K562 (cell line): Measurements from ENCODE around the gene ANKRD10. TPM values are rescaled to one million over a fixed set of nuclear protein-coding genes. Genes with fewer than 3 reads are reported as not detected.

Experiments used
- ATAC-seq: fragments of 200-7000 bp; cut with Tn5 transposase; 3 replicates; pipeline ENCODE4 v1.9.1; 2020; ENCODE audit warnings: moderate library complexity
- BruUV-seq: library from RNA; stranded (reverse); fragments of 400-500 nt; replicated peaks from 2 replicates; lab custom pipeline; 2021; lab: Mats Ljungman, UMichigan
- CTCF ChIA-PET: fragments of 300-600 bp; formaldehyde crosslinking; extraction: SDS; loops from one replicate; lab custom pipeline; 2021; ENCODE audit warnings: low intra/inter-chr PET ratio; lab: Yijun Ruan, JAX
- POLR2A ChIA-PET: fragments of 300-600, 350-650 bp; sonication (Branson Sonifier 250); formaldehyde crosslinking; extraction: SDS; loops from one replicate; lab custom pipeline; 2021; ENCODE audit warnings: antibody characterized with exemption, inconsistent platforms; lab: Yijun Ruan, JAX
- DNase-seq, 4 experiments: peaks; one replicate each; pipeline versions ENCODE4 v3.0.0 to v3.0.0-alpha.2; 2011 to 2018; ENCODE audit warnings: low spot score in 3 of 4, mixed read lengths in 3 of 4; ENCODE audit errors: extremely low read depth in 1 of 4
- FAIRE-seq: peaks from 2 replicates; lab custom pipeline; 2011; peaks lifted over from hg19 to GRCh38; lab: Jason Lieb, UNC
- H2AFZ ChIP-seq: 2 replicates; pipeline ENCODE4 v1.6.0; 2011; ENCODE audit warnings: low read depth, low read length, control low read depth, inconsistent platforms
- H3K27ac ChIP-seq: fragments of 200-600 bp; 3 replicates; pipeline ENCODE4 v1.8.0; 2011; ENCODE audit warnings: low read depth, mild to moderate bottlenecking, control low read depth, inconsistent platforms, low read length, moderate library complexity, mixed read lengths; ENCODE audit errors: extremely low read depth
- H3K27me3 ChIP-seq, 2 experiments: fragments of 300-600 bp in 1 of 2; 2 replicates in 1 of 2; 3 replicates in 1 of 2; pipeline versions ENCODE4 v1.6.0 to v1.8.0; 2011; ENCODE audit warnings: inconsistent platforms in 2 of 2, low read length in 2 of 2, mild to moderate bottlenecking in 1 of 2, mixed read lengths in 1 of 2, moderate library complexity in 1 of 2; ENCODE audit not compliant: control insufficient read depth in 2 of 2, insufficient read depth in 2 of 2
- H3K36me3 ChIP-seq: fragments of 300-600 bp; 3 replicates; pipeline ENCODE4 v1.8.0; 2011; ENCODE audit warnings: mild to moderate bottlenecking, low read length, inconsistent platforms; ENCODE audit not compliant: control insufficient read depth, insufficient read depth
- H3K4me1 ChIP-seq, 2 experiments: fragments of 200-600 bp in 1 of 2; replicated peaks in 1 of 2; 2 replicates in 1 of 2; 3 replicates in 1 of 2; pipeline versions ENCODE4 v1.5.1 to v1.8.0; 2011; ENCODE audit warnings: inconsistent platforms in 2 of 2, low read length in 2 of 2, mild to moderate bottlenecking in 1 of 2, mixed read lengths in 1 of 2, moderate library complexity in 1 of 2; ENCODE audit not compliant: control insufficient read depth in 2 of 2, insufficient read depth in 2 of 2
- H3K4me2 ChIP-seq: 2 replicates; pipeline ENCODE4 v1.6.1; 2011; ENCODE audit warnings: low read length, control low read depth, inconsistent platforms, mixed read lengths; ENCODE audit not compliant: insufficient read depth
- H3K4me3 ChIP-seq: fragments of 200-600 bp; sonication (generic), shearing (Covaris generic); 2 replicates; pipeline ENCODE4 v1.5.1; 2016; ENCODE audit warnings: control low read depth, inconsistent platforms
- H3K79me2 ChIP-seq: fragments of 200-600 bp; 3 replicates; pipeline ENCODE4 v1.8.0; 2011; ENCODE audit warnings: low read length, inconsistent platforms; ENCODE audit not compliant: control insufficient read depth, insufficient read depth
- H3K9ac ChIP-seq, 2 experiments: 2 replicates each; pipeline versions ENCODE4 v1.6.0 to v1.6.1; 2011; ENCODE audit warnings: low read depth in 2 of 2, low read length in 2 of 2, control low read depth in 1 of 2, inconsistent platforms in 1 of 2, mild to moderate bottlenecking in 1 of 2, mixed read lengths in 1 of 2; ENCODE audit not compliant: insufficient read depth in 1 of 2
- H3K9me1 ChIP-seq: one replicate; pipeline ENCODE4 v1.6.0; 2011; ENCODE audit warnings: inconsistent platforms, mild to moderate bottlenecking, low read length, moderate library complexity; ENCODE audit not compliant: control insufficient read depth, insufficient read depth
- H3K9me3 ChIP-seq: replicated peaks from 2 replicates; pipeline ENCODE4 v1.5.1; 2011; ENCODE audit warnings: low read depth, low read length, inconsistent platforms; ENCODE audit not compliant: control insufficient read depth, insufficient read depth
- H4K20me1 ChIP-seq: replicated peaks from 2 replicates; pipeline ENCODE4 v1.6.1; 2011; ENCODE audit warnings: low read length, inconsistent platforms, mixed read lengths; ENCODE audit not compliant: control insufficient read depth, insufficient read depth
- ELF2 ChIP-seq: fragments of 250-450 bp; sonication (Bioruptor Pico); IDR thresholded peaks from 2 replicates; pipeline ENCODE4 v1.5.0; 2021; ENCODE audit warnings: mild to moderate bottlenecking
- ETV1 ChIP-seq: fragments of 450-650 bp; conservative IDR thresholded peaks from 2 replicates; pipeline ENCODE4 v1.6.1; 2016; ENCODE audit warnings: missing genetic modification characterization, control low read depth, low read depth, missing compliant biosample characterization
- GMEB1 ChIP-seq: fragments of 250-450 bp; sonication (Bioruptor Pico); IDR thresholded peaks from 2 replicates; pipeline ENCODE4 v1.4.0; 2020; ENCODE audit warnings: mild to moderate bottlenecking
- IFI16 ChIP-seq: fragments of 250-450 bp; sonication (Bioruptor Pico); IDR thresholded peaks from 2 replicates; pipeline ENCODE4 v2.1.2; 2022; ENCODE audit warnings: mild to moderate bottlenecking, inconsistent platforms
- KDM5B ChIP-seq: fragments of 200-600 bp; sonication (generic); IDR thresholded peaks from 2 replicates; pipeline ENCODE4 v1.6.1; 2012; ENCODE audit warnings: low read depth, mild to moderate bottlenecking, moderate library complexity, low read length, control low read depth, inconsistent platforms; ENCODE audit not compliant: insufficient replicate concordance
- NCOA6 ChIP-seq: fragments of 450-650 bp; IDR thresholded peaks from 2 replicates; pipeline ENCODE4 v1.6.1; 2017; ENCODE audit warnings: mild to moderate bottlenecking
- NR2F6 ChIP-seq: fragments of 450-650 bp; formaldehyde crosslinking; IDR thresholded peaks from 2 replicates; pipeline ENCODE4 v1.4.0; 2020; ENCODE audit warnings: mild to moderate bottlenecking
- RCOR1 ChIP-seq, 2 experiments: IDR thresholded peaks; 2 replicates each; pipeline ENCODE4 v1.6.1; 2012; ENCODE audit warnings: low read depth in 2 of 2, low read length in 2 of 2, borderline replicate concordance in 1 of 2, improper control_type of control experiment in 1 of 2
- SMARCA5 ChIP-seq: fragments of 450-650 bp; IDR thresholded peaks from 2 replicates; pipeline ENCODE4 v1.6.1; 2016
- STAG1 ChIP-seq: sonication (generic); formaldehyde crosslinking; IDR thresholded peaks from 2 replicates; pipeline ENCODE4 v1.5.0; 2020; ENCODE audit warnings: missing genetic modification reagents, borderline replicate concordance
- TAL1 ChIP-seq: fragments of 450-650 bp; IDR thresholded peaks from 2 replicates; pipeline ENCODE4 v1.6.1; 2016; ENCODE audit warnings: mild to moderate bottlenecking
- ZC3H4 ChIP-seq: sonication (generic); formaldehyde crosslinking; IDR thresholded peaks from 2 replicates; pipeline ENCODE4 v1.9.0; 2021; ENCODE audit warnings: missing genetic modification reagents, borderline replicate concordance
- ZC3H8 ChIP-seq: fragments of 450-650 bp; IDR thresholded peaks from 2 replicates; pipeline ENCODE4 v1.6.1; 2017
- ZNF354B ChIP-seq: fragments of 250-450 bp; sonication (Bioruptor Pico); IDR thresholded peaks from 2 replicates; pipeline ENCODE4 v1.4.0; 2020
- ZNF551 ChIP-seq: fragments of 250-450 bp; sonication (Bioruptor Pico); IDR thresholded peaks from 2 replicates; pipeline ENCODE4 v1.5.0; 2021; ENCODE audit warnings: mild to moderate bottlenecking, moderate library complexity
- ZNF584 ChIP-seq: fragments of 200-800 bp; sonication (Bioruptor generic); IDR thresholded peaks from 2 replicates; pipeline ENCODE4 v1.6.1; 2016; ENCODE audit warnings: low read depth, mild to moderate bottlenecking, missing genetic modification characterization, missing compliant biosample characterization
- WGBS: fragments of 100-300 bp; shearing (Covaris generic); methylation state at CpG from one replicate; pipeline ENCODE4 v1.1.6; 2016; ENCODE audit warnings: low coverage, mixed read lengths; ENCODE audit not compliant: insufficient coverage; ENCODE audit errors: missing lambda C conversion rate; 5-methylcytosine and 5-hydroxymethylcytosine counted together
- in situ Hi-C: fragments of 300-500 bp; cut with MboI; formaldehyde crosslinking; loops from 4 replicates; pipeline ENCODE4 v1.15.0; 2018; ENCODE audit warnings: inconsistent platforms, mixed read lengths
- intact Hi-C: fragments of 100-400 bp; cut with micrococcal nuclease; formaldehyde crosslinking; loops from 2 replicates; pipeline ENCODE4 v1.14.2; 2022
- polyA plus RNA-seq, 8 experiments: library from polyadenylated mRNA; depleted of rRNA in 4 of 8; stranded (reverse) in 5 of 8; unstranded in 3 of 8; fragments of >200 nt; fragmentation: Nextera tagmentation in 2 of 8; fragmentation: Illumina TruSeq in 1 of 8; extraction: Ambion mirVana in 2 of 8; extraction: Trizol in 1 of 8; gene quantifications; 2 replicates each; pipeline versions ENCODE4 v1.2.1 to v1.2.3, GENCODE V29; 2011 to 2014; ENCODE audit warnings: inconsistent platforms in 1 of 8, missing spikeins in 1 of 8
- total RNA-seq, 7 experiments: library from RNA; depleted of rRNA in 6 of 7; stranded (reverse); fragments of >200 nt in 6 of 7; fragmentation: Illumina TruSeq in 2 of 7; extraction: Trizol in 2 of 7; gene quantifications; 2 replicates each; pipeline versions ENCODE4 v1.2.1 to v1.2.3, GENCODE V29; 2011 to 2021; ENCODE audit warnings: low replicate concordance in 1 of 7

The ANKRD10 gene
- total and polyA plus RNA-seq, 9 of the 15 experiments (the other 6 are each of a cell fraction or from before 2014, with no cell fraction given) = 21.7 to 183 (median 45.0) TPM

GRCh38 chr13:110907301-110907700, 7.6 kb downstream of the ANKRD10 start:
- Histone ChIP-seq H3K9me3 (no peaks in the 10 kb centered on the region), H3K4me3 (no peak overlapping the region), H3K36me3 (peaks cover 92% of the 10 kb centered on the region), H4K20me1 (peaks cover 20% of the 10 kb centered on the region), H3K4me1 (peaks cover 0 to 16% of the 10 kb centered on the region in 2 experiments; a peak in 3 of 5 replicates), H3K27ac (no peak overlapping the region), H3K4me2 (no peak overlapping the region), H3K9me1 (no peaks in the 10 kb centered on the region), H2AFZ (no peak overlapping the region), H3K9ac (no peak overlapping the region), H3K79me2 (peaks cover 88% of the 10 kb centered on the region), H3K27me3 (no peaks in the 10 kb centered on the region)
- in situ Hi-C loops (no loop called here), intact Hi-C loops (no loop called here)
- POLR2A ChIA-PET = interaction anchor here (0.7 kb wide), 1 partner anchor 22 kb away, joined by 3 read pairs; no protein-coding TSS in a partner anchor
- DNase-seq (no peak), FAIRE-seq (no peak), ATAC-seq (no peak)
- TF ChIP-seq GMEB1 (CRISPR knock-in tag) = no peak
- no peak for TF ChIP-seq ELF2 (CRISPR knock-in tag)
- no peak for TF ChIP-seq ZNF584
- no peak for TF ChIP-seq ZNF551 (CRISPR knock-in tag)
- no peak for TF ChIP-seq ZC3H8
- TF ChIP-seq KDM5B = no peak
- TF ChIP-seq NR2F6 (CRISPR knock-in tag) = no peak
- no peak for TF ChIP-seq ZC3H4
- TF ChIP-seq IFI16 (CRISPR knock-in tag) = no peak
- no peak for TF ChIP-seq TAL1
- TF ChIP-seq ETV1 (tag) = no peak
- no peak for TF ChIP-seq ZNF354B
- TF ChIP-seq NCOA6 = no peak
- no peak for TF ChIP-seq RCOR1 (IDR thresholded peaks at IDR 0.05; ENCODE audit: borderline replicate concordance in 1 of 2, low read depth in 2 of 2, low read length in 2 of 2)
- no peak for TF ChIP-seq STAG1
- no peak for TF ChIP-seq SMARCA5
- CTCF ChIA-PET = no interaction called here
- 87% methylated on average over 3 of the region's 4 CpGs for WGBS
- BruUV-seq = no TSS peak
